Thoracic aorta (tissue), 2 donors: ENCODE data around the gene SUGP2. TPM values are rescaled to one million over a fixed set of nuclear protein-coding genes. Genes with fewer than 3 reads are reported as not detected.

Experiments used
- ATAC-seq: fragments of 150-250 bp; one replicate; pipeline ENCODE4 v1.8.0; 2017; ENCODE audit warnings: low read depth; ENCODE audit not compliant: insufficient number of reproducible peaks, low FRiP score
- DNase-seq: peaks from one replicate; pipeline ENCODE4 v3.0.0-alpha.2; 2020; ENCODE audit warnings: low spot score
- H3K27ac ChIP-seq, 2 donors: fragments of 200-600 bp; sonication (generic); 1 replicate in 1 of 2; 2 replicates in 1 of 2; pipeline ENCODE4 v1.5.1; 2016; ENCODE audit warnings: mild to moderate bottlenecking in 2 of 2, moderate library complexity in 2 of 2
- H3K27me3 ChIP-seq: fragments of 200-600 bp; sonication (generic); replicated peaks from 2 replicates; pipeline ENCODE4 v1.6.0; 2016; ENCODE audit warnings: mild to moderate bottlenecking; ENCODE audit not compliant: insufficient read depth
- H3K36me3 ChIP-seq: fragments of 200-600 bp; sonication (generic); one replicate; pipeline ENCODE4 v1.5.1; 2016
- H3K4me1 ChIP-seq, 2 donors: fragments of 200-600 bp; sonication (generic); 1 replicate in 1 of 2; 2 replicates in 1 of 2; pipeline versions ENCODE4 v1.5.1 to v1.6.0; 2016; ENCODE audit warnings: low read depth in 2 of 2, mild to moderate bottlenecking in 1 of 2; ENCODE audit not compliant: control insufficient read depth in 1 of 2
- H3K4me3 ChIP-seq: fragments of 200-600 bp; sonication (generic); 2 replicates; pipeline ENCODE4 v1.5.1; 2016; ENCODE audit warnings: mild to moderate bottlenecking
- H3K9me3 ChIP-seq: fragments of 200-600 bp; sonication (generic); 2 replicates; pipeline ENCODE4 v1.5.1; 2016
- CTCF ChIP-seq: fragments of 200-600 bp; sonication (generic); IDR thresholded peaks from one replicate; pipeline ENCODE4 v1.5.1; 2019; ENCODE audit warnings: antibody characterized with exemption
- total RNA-seq, 2 donors: library from RNA; depleted of rRNA; stranded (reverse); fragments of >200 nt; gene quantifications; one replicate each; pipeline versions ENCODE4 v1.1.0 to v1.2.3, GENCODE V29; 2016

SUGP2 gene
- total RNA-seq, 2 donors from 2014 or later = 42.6 to 57.5 TPM

DNA sequence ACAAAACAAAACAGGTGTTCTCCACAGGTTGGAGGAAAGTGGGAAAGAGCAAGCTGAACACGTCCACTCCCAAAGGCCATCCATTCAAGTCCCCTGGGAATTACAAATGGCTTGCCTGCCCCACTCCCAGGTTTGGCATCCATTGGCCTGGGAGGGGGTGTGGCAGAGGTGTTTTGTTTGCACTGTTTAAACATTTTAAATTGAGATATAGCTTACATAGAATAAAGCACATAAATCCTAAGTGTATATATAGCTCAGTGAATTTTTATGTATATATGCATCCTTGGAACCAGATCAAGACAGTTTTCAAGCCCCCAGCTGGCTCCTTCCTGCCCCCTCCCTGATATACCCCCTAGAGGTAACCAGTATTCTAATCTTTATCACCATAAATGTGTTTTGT, 43.2 kb upstream of the SUGP2 start:
- no peak for DNase-seq
- no peaks in the 10 kb centered on the region for H3K4me1 ChIP-seq
- TF ChIP-seq CTCF = no peak

DNA sequence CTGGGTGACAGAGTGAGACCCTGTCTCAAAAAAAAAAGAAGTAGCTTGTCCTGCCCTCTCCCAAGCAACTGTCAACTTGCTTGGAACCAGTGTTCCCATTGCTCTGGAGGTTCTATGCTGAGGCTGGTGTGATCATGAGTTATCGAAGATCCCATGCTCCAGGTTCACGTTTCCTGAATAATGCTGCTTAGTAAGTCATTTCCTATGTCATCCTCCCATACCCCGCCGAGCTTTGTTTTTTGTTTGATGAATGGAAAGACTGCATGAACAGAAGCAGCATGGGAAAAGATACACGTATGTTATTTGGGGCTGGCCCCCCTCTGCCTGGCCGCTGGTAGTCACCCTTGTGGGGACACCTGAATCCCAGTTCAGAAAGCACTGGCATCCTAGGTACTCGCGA, 41.8 kb upstream of the SUGP2 start:
- Histone ChIP-seq H3K4me1 (no peaks in the 10 kb centered on the region), H3K36me3 (no peaks in the 10 kb centered on the region), H3K27ac (no peak overlapping the region), H3K4me3 (no peak overlapping the region), H3K9me3 (no peaks in the 10 kb centered on the region), H3K27me3 (no peaks in the 10 kb centered on the region)
- no peak for DNase-seq
- ATAC-seq = no peak
- TF ChIP-seq CTCF = no peak

More for the DNA sequence above, 43.2 kb upstream of the SUGP2 start:
- Histone ChIP-seq H3K36me3 (no peaks in the 10 kb centered on the region), H3K27me3 (no peaks in the 10 kb centered on the region), H3K9me3 (no peaks in the 10 kb centered on the region), H3K4me3 (no peak overlapping the region), H3K27ac (no peak overlapping the region)
- no peak for ATAC-seq

- no peak for DNase-seq
- Histone ChIP-seq H3K36me3 (no peaks in the 10 kb centered on the region), H3K4me1 (no peaks in the 10 kb centered on the region), H3K9me3 (no peaks in the 10 kb centered on the region), H3K4me3 (no peak overlapping the region), H3K27ac (no peak overlapping the region), H3K27me3 (no peaks in the 10 kb centered on the region)
- ATAC-seq = no peak
- no peak for TF ChIP-seq CTCF
Measured at GRCh38 chr19:19074196-19074882, 41.0 kb upstream of the SUGP2 start.

DNA sequence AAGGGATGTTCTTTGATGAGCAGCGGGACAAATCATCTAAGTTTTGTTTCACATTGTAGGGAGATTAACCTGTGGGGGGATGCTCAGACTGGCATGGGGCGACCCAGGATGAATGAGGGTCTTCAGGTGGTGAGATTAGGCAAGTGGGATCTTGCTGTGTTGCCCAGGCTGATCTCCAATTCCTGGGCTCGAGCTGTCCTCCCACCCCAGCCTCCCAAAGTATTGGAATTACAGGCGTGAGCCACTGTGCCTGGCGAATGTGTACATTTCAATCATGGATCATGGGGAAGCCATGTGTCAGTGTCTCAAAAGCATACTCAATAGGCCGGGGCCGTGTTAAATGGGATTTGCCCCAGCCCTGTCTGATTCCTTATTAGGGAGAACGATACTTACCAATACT, 38.6 kb upstream of the SUGP2 start:
- H3K27me3 ChIP-seq = no peaks in the 10 kb centered on the region
- no peak for ATAC-seq
- H3K36me3 ChIP-seq = no peaks in the 10 kb centered on the region

More for the DNA sequence above, 38.6 kb upstream of the SUGP2 start:
- peaks cover 6 to 9% of the 10 kb centered on the region in 2 donors for H3K4me1 ChIP-seq
- TF ChIP-seq CTCF = no peak
- no peak overlapping the region for H3K4me3 ChIP-seq
- no peak overlapping the region for H3K27ac ChIP-seq
- no peaks in the 10 kb centered on the region for H3K9me3 ChIP-seq
- no peak for DNase-seq
